Forelimb muscle (tissue), 1 donor: ENCODE results near the gene ANKRD53. TPM values are rescaled to one million over a fixed set of nuclear protein-coding genes. Genes with fewer than 3 reads are reported as not detected.
"Not testable (repeated sequence)": the region's sequence is repeated elsewhere in the genome, so short reads cannot be mapped to it uniquely, and the experiment has no call there.

Experiments
- DNase-seq: peaks from one replicate; pipeline ENCODE4 v3.0.0-alpha.2; 2013; ENCODE audit warnings: low read depth
- polyA plus RNA-seq: library from polyadenylated mRNA; unstranded; fragments of 120-200 nt; gene quantifications from one replicate; pipeline ENCODE4 v1.2.1, GENCODE V29; 2013; ENCODE audit not compliant: insufficient read length

The ANKRD53 gene
- polyA plus RNA-seq, 1 donor, result 1.6 TPM

DNA sequence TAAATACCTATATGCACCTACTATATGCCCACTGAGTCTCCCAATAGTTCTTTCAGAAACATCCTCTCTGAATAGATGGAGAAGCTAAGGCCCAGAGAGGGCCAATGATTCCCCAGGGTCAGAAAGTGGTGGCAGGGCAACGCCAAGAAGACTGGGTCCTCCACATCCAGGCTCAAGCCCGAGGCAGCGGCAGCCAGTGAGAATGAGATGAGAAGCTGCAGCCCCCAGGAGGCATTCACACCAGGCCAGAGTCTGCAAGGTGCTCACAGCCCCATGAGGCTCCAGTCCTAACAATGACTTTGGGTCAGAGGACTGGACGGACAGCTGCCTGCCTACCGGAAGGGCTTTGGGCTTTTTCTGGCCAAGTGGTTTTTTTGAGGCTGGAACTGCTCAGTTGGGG is 12.7 kb downstream of the ANKRD53 start:
- no peak for DNase-seq

DNA sequence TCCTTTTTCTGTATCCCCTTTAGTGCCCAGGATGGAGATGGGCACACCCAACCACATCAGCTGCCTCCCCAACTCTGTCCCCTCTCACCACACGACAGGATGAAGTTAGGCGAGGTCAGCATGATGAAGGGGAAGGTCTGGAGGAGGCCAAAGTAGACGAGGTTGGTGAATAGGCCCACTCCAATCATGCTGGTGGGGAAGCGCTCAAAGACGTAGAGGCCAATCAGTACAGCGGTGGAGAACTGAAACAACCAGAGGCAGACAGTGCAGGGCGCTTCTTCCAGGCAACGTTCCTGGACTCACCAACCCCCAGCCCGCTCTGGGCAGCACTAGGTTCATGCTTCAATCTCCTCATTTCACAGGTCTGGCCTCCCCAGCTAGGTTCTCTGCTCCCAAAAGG is 13.3 kb downstream of the ANKRD53 start:
- DNase-seq, result no peak

DNA sequence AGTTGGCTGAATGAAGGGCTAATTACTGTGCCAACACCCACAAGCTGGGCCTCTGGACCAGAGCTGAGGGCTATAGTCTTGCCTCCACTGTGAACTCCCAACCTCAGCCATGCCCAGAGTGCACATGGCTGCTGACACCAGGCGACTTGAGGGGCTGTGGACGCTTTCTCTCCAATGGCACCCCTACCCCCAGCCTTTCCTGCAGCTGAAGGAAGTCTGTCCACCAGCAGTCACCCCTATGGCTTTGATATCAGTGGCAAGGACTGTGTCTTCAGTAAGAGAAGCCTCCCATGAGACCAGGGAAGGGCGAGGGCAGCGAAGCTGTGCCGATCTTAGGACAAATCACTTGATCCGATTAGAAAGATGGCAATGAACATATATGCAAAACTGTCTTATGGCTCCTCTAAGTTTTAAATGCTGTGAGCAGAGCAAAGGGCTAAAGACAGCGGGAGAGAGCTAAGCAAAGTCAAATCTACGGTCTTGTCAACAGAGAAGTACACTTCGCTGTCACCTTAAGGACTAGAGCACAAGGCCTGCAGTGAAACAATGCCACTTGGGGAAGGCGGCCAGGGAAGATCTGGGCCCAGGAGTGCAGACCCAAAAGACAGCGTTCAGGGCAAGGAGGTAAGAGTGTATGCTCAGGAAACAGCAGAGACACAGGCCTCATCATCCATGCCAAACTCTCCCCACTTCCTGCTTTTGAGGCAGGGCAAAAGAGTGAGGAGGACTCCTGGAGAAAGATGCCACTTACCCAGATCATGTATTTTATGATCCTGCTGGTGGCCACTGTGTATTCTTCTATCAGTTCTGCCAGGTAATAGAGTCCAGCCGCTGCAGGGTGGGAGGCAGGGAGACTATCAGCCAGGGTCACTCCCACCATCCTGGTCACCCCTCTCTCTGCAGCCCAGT is 14.8 kb downstream of the ANKRD53 start:
- DNase-seq, result no peak

DNA sequence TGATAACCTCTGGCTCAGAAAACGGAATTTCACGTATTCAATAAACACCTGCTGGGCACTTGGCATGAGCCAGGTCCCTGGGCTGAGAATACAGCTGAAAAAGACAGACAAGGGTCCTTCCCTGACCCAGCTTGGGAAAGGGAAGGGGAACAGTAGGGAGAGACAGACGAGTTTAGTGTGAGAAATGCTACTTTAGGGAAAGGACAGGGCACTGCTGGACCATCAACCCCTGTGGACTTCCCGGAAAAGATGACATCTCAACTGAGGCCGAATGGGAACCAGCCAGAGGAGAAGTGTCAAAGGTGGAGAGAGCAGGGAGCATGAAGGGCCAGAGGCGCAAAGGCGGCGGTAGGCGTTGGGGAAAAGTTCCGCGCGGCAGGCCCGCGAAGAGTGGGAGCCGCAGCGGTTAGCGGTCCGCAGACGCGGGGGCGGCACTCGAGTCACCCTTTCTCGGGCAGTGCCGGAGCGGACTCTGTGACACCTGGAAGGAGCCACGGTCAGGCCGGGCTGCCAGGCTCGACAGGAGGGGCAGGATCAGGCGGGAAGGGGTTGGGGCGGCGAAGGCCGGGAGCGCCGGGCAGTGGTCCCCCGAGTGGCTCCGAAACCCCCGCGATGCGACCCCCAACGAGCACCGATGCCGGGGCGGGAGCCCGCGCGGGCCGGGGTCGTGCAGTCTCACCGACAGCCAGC is 15.7 kb downstream of the ANKRD53 start:
- DNase-seq, result no peak

DNA sequence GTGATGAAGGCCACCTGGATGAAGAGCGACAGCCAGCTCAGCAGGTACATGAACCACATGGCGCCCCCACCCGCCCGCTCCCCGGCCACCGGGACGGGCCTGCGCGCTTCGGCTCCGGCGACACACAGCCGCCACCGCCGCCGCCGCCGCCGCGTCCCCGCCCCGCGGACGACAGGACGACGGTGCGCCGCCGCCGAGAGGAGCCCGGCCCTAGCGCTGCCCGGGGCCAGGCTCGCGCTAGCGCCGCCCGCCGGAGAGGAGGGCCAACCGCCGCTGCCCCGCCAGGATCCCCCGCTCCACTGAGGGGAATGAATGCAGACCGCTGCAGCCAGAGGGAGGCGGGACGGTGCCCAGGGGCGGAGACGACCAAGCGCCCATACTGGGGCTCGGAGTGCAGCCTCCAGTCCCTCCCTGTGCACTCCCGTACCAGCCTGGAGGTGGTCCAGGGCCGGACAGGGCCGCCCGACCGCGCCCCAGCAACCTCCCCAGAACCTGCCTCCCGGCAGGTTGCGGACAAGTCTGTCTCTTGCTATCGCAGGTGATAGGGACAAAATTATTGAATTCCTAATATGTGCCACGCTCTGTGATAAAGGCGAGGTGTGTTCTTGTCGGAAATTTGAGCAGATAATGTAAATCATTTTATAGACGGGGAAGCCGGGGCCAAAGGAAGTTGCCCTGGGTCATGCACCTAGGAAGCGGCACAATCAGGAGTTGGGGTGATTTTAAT is 16.4 kb downstream of the ANKRD53 start, which contains the start of gene TEX261:
TEX261 (minus strand) TSS at position 175 of the 727 bp plus-strand sequence; CDS start at position 59, 116 bp downstream.
- peak; percentile 32 for DNase-seq

DNA sequence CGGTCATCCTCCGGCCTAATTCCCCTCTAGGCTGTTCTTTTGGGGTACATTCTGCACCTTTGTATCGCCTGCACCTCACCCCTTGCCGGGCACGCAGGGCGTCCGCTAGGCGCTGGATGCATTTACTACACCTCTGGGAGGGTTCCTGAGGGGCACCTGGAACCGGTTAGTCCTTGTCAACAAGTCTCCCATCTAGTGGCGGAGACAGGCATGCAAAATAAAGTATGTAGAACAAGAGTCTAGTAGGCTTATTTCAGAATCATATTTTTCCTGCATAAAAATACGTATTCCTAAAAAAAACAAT is 16.9 kb downstream of the ANKRD53 start:
- no peak for DNase-seq

DNA sequence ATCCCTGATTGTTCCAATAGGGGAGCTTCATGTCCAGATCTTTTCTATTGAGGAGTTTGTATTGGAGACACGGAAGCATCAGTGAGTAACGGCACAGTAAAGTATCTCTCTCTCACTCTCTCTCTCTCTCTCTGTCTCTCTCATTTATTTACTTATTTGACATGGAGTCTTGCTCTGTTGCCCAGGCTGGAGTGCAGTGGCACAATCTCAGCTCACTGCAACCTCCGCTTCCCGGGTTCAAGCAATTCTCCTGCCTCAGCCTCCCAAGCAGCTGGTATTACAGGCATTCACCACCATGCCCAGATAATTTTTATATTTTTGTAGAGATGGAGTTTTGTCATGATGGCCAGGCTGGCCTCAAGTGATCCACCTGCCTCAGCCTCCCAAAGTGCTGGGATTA is 20.5 kb downstream of the ANKRD53 start:
- not testable (repeated sequence) for DNase-seq

DNA sequence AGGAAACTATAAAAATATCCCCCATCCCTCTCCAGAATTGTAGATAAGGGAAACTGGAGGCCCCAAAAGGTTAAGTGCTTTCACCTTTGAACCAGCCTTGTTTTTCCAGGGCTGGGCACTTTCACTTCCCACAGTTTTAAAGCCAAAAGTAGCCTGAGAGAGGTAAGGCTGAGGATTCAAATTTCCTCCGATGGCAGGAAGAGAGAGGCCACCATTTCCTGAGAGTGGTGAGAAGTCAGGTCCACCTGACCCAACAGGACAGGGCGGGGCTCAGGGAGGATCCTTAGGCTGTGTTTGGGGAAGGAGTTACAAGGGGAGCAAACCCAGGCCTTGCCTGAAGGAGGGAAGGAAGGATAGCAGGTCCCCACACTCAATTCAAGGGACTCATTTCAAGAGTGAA is 20.9 kb downstream of the ANKRD53 start:
- no peak for DNase-seq

DNA sequence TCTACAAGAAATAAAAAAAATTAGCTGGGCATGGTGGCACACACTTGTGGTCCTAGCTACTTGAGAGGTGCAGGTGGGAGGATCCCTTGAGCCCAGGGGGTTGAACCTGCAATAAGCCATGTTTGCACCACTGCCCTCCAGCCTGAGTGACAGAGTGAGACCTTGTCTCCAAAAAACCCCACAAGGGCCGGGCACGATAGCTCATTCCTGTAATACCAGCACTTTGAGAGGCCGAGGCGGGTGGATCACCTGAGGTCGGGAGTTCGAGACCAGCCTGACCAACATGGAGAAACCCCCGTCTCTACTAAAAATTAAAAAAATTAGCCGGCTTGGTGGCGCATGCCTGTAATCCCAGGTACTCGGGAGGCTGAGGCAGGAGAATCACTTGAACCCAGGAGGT is 21.5 kb downstream of the ANKRD53 start:
- not testable (repeated sequence) for DNase-seq

DNA sequence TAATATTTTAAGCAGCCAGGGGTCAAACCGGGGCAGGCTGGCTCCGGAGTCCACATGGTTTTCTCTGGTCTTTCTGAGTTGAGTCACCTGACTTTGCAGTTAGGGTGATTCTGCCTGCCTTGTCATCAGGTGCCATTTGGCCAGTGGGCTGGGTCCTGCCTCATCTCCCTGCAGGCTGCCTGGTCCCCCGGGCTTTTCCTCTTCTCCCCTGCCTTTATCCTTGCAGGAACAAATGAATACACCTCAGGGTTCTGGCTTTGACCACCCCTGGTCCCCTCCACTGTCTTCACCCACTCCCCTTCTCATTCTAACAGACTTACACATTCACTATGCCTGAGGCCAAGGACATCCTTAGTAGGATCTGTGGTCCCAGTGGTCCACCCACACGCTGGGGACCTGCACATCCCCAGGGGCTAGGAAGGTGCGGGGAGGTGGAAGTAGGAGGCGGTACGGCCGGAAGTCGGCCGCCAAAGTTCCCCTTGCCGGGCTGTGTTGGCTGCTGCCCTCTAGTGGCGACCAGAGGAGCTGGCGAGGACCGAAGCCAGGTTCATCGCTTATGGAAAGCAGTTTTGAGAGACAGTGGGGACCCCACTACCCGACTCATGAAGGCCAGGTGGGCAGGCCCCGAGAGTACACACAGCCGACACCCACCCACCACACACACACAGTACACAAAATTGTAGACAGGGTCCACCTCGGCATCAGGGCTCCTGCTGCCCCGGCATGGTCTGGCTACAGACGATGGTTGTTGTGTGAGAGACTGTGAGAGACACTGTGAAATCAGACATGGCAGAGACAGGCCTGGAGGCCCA is 22.6 kb downstream of the ANKRD53 start:
- no peak for DNase-seq

DNA sequence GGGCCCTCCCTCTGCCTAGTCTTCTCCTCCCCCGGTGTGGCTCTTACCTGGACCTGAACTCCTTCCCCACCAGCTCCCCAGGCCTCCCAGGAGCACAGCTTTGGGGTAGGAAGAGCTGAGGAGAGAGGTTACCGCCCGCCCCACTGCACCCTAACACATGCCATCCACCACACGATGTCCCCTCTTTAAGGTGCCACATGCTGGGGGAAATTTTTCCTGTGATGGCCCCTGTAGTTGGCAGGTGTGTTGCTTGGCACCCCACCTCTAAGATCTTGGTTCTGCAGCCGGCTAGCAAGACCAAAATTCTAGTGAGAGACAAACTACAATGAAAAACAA is 23.1 kb downstream of the ANKRD53 start:
- DNase-seq, result no peak

DNA sequence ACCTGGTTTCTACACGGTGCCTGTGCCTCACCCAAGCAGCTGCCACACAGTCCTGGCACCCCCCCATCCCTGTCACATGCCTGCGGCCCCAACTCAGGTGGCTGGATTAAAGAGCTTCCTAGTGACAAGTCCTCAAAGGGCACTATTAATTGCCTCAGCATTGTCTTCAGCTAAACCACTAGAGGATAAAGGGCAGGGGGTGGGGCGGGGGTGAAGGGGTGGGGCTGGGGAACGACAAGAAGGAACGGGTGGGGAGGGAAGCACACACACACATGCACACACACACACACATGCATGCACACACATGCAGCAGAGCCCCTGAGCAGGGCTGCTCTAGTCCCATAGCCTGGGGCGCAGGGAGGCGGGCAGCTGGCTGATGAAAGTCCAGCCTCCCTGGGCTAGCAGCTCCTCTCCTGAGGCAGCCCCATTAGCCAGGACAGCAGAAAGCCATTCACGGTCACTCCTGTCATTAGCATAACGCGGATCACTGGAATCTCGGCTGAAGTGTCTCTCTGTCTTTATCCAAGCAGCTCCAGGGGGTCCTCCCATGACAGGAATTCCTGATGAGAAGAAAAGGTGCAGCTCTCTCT is 23.6 kb downstream of the ANKRD53 start:
- no peak for DNase-seq

DNA sequence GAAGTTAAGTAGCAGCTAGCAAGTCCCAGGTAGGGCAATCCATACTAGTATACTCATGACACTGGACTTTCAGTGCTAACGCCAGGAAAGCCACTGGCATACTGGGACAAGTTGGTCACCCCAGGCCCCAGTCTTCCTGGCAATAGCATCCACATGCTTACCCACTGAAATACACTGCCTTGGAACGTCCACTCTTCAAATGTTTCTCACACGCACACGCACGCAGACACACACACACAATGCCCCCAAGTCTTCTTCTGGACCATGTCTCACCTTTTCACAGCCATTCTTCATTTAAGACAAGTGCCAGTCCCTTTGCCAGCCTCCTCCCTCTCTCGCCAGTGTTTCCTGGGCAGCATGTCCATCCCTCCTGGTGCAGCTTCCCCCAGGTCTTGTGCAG is 25.0 kb downstream of the ANKRD53 start:
- DNase-seq, result no peak

DNA sequence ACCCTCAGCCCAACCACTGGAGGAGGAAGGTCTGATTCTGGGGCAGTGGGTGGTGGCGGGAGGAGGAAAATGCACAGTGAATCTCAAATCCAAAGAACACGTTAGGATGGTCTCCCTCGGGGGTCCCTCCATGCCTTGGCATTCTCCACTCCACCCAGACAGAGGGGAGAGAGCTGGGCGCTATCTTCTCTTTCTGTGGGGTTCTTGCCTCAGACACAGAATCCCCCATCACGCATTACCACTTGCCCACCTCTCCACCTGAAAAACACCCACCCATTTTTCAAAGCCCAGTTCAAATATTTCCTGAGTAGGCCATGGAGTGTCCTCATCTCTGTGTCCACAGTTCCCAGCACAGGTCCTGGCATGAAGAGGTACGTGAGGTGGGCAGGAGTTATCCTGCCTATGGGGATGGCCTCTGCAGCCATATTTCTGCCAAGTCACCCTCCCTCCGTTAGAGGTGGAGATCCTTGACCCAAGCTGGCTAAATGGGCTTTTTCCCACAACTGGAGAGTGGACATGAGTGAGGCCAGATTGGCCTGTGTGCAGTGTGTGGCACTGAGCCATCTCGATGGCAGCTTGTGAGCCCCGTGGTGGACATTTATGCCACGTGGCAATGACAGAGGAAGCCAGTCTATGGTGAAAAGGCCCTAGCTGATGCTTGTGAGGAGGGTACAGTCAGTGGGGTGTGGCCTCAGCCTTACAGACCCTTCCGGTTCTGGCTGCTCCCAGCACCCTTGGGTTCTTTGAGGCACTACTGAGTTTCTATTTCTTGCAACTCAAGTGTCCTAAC is 25.7 kb downstream of the ANKRD53 start:
- DNase-seq, result no peak

DNA sequence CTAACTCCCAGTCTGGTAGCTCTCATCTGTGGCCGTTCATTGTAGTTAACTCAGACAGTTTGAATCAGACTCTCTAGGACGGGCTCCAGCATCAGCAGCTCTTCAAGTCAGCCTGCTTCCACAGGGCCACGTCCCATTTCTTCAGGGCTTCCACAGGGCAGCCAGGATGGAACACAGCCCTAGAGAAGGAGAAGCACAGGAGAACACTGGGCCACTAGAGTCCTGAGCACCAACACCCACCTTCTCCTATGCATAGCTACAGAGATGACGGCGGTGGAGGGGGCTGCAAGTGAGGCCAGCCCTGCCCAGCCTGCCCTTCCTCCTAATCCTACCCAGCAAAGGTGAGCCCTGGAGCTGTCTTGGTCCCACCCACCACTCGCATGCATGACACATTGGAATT is 26.4 kb downstream of the ANKRD53 start:
- DNase-seq, result no peak

DNA sequence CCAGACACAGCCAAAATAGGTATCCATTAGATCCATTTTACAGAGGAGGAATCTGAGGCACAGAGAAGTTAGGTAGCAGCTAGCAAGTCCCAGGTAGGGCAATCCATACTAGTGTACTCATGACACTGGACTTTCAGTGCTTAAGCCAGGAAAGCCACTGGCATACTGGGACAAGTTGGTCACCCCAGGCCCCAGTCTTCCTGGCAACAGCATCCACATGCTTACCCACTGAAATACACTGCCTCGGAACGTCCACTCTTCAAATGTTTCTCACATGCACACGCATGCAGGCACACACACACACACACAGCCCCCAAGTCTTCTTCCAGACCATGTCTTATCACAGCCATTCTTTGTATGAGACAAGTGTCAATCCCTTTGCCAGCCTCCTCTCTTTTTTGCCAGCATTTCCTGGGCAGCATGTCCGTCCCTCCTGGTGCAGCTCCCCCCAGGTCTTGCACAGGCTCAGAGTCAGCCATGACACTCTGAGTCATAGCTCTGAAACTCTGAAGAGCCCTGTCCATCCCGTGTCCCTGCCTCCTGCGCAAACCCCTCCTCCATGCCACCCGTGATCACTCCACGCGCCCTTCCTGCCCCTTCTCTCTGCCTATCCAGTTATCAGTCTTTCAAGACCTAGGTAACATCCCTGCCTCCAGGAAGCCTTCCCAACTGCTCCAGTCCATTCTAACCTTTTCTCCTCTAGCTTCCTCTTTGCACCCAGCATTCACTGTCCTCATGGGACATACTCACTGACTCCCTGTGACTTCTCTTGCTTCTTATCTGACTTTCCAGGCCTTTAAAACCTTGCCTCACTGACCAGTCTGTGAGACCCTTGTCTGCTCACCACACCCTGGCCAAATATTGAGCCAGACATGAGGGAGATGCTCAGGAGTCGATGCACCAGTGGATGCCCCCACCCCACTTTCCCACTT is 27.1 kb downstream of the ANKRD53 start:
- DNase-seq, result no peak

DNA sequence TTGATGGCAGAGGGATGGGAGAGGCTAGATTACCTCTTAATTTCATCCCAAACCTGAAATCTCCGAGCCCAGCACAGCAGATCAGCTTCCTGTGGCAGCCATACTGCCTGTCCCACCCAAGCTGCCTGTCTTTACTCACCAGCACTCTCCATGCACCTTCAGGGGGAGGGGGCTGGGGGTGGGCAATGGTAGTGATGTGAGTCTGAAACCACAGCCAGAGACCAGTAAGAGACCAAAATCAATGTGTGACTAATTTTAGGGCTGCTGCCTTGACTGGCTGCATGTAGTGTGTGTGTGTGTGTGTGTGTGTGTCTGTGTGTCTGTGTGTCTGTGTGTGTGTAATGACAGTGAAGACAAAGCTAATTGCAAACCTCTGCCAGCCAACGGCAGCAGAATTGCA is 27.9 kb downstream of the ANKRD53 start:
- no peak for DNase-seq

DNA sequence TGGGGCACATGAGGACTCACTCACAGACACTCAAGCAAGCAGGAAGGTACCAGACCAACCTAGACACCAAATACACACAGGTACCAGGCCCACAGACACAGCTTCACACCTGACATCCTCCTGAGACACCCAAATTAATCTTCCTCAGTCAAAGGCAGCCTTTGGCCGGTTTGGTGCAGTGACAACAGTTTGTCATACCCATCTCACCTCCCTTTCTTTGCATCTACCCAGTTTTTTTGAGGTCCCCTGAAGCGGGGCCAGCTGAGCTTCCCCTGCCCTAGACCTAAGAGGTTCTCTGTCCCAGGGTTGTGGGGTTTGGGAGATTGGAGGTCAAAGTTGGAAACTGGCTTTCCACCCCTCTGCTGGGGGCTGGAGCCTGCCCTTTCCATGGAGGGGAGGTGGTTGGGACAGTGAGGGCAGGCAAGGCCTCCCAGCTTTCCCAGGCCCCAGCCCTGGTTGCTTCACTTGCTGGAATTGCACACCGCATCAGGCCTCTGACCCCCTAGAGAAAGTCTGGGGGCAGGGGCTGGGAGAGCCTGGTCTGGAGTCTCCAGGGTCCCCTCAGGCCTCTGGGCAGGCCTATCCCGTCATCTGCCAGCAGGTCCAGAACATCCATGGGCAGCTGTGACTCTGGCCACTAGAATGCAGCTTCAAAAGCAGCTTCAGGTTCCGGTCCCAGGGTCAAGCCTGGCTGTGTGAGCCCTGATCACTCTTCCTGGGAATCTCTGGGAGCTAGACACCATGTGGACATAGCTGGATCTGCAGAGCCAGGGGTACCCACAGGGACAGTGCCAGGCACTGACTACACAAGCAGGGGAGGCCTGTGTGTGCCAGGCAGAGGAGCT is 28.7 kb downstream of the ANKRD53 start:
- no peak for DNase-seq

DNA sequence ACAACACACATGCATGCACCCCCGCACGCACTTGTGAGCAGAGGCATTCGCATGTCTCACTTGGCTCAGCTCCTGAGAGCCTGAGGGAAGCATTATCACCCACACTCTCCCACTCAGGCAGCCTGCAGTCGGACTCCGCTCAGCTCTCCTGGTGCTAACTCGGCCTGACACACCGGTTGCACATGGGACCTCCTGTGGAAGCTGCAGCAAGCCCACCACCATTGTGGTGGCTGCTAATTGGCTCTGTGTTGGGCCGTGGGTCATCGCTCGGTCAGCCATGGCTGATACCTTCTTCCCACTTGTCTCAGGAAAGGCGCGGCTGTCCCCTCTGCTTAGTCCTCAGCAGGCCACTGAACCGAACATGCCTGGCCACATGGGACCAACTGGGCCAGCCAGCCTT is 29.9 kb downstream of the ANKRD53 start:
- no peak for DNase-seq
